ENCODE measurements around the gene RPL36AL.
"Not testable (repeated sequence)": the region's sequence is repeated elsewhere in the genome, so short reads cannot be mapped to it uniquely, and the experiment has no call there.

Gene RPL36AL

DNA sequence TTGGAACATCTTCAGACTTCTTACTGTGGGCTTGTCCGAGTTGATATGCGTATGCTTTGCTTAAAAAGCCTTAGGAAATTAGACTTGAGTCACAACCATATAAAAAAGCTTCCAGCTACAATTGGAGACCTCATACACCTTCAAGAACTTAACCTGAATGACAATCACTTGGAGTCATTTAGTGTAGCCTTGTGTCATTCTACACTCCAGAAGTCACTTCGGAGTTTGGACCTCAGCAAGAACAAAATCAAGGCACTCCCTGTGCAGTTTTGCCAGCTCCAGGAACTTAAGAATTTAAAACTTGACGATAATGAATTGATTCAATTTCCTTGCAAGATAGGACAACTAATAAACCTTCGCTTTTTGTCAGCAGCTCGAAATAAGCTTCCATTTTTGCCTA, 12.8 kb downstream of the RPL36AL start:
- Mint-ChIP-seq H3K9me3 (no peaks in the 10 kb centered on the region), H3K27me3 (no peaks in the 10 kb centered on the region), H3K4me1 (ENCODE audit: low read depth) (peaks cover 6% of the 10 kb centered on the region), H3K36me3 (ENCODE audit: low read depth) (peaks cover 68% of the 10 kb centered on the region), H3K4me3 (no peak overlapping the region), H3K27ac (no peak overlapping the region)
- intact Hi-C loops (cut with micrococcal nuclease): no loop called here

DNA sequence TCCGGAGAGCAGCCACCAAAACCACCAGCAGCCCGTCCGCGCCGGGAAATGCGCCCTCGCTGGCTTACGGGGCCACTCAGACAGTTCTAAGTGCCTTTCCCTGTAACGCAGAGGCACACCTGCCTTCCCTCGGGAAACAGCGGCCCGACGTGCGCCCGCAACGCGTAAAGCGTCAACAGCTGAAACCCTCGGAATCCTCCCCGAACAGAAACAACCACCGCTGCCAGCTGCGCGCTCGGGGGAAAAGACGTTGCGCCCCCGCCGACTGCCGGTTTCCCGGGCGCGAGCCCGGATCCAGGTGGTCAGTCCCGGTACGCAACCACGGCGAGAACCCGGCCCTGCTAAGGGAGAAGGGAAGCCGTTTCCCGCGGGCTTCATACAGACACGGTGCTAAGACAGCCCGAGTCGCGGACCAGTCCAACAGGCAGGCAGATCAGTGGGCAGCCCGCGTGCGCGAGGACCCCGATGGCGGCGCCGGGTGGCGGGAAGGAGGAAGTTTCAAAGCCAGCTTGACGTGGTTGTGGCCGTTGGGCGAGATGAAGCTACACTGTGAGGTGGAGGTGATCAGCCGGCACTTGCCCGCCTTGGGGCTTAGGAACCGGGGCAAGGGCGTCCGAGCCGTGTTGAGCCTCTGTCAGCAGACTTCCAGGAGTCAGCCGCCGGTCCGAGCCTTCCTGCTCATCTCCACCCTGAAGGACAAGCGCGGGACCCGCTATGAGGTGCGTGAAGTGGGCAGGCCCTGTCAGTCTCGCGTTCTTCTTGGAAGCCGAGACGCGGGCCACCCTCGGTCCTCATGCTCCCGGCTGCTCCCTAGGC, 21.7 kb downstream of the RPL36AL start, which contains the start of gene LRR1:
LRR1 (plus strand) TSS at position 456 of the 816 bp plus-strand sequence; CDS start at position 537, 81 bp downstream.
- Mint-ChIP-seq H3K36me3 (ENCODE audit: low read depth) (peaks cover 38% of the 10 kb centered on the region), H3K27ac (peak within 1 kb of the TSS; percentile 98), H3K9me3 (no peaks in the 10 kb centered on the region), H3K4me1 (ENCODE audit: low read depth) (peaks cover 25% of the 10 kb centered on the region), H3K4me3 (peak within 1 kb of the TSS; percentile 88), H3K27me3 (no peaks in the 10 kb centered on the region)
- intact Hi-C loops (cut with micrococcal nuclease): loop anchor here (1.0 kb wide), 2 partner anchors 12 to 22 kb away; partner anchors contain the start of genes MGAT2, RPL36AL and RPS29

DNA sequence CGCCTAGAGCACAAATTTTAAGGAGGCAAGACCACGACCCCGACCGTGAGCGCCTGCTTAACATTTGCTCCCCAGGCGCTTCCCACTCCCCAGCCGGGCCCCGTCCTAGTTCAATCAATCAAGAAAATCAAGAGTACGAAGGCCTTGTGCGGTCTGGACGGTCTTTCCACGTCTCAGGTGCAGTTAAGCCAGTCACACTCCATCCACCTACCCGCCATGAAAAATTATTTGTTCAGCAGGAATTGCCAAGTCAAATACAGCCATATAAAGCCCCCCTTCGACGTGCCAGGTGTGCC, 22.3 kb downstream of the RPL36AL start:
- Mint-ChIP-seq H3K36me3 (ENCODE audit: low read depth) (peaks cover 32% of the 10 kb centered on the region), H3K4me1 (ENCODE audit: low read depth) (peaks cover 25% of the 10 kb centered on the region), H3K27me3 (no peaks in the 10 kb centered on the region), H3K27ac (peak overlapping the region; percentile 98), H3K4me3 (peak overlapping the region; percentile 88), H3K9me3 (no peaks in the 10 kb centered on the region)
- intact Hi-C loops (cut with micrococcal nuclease): loop anchor here (1.0 kb wide), 1 partner anchor 12 kb away; the partner anchor contains the start of gene RPS29

DNA sequence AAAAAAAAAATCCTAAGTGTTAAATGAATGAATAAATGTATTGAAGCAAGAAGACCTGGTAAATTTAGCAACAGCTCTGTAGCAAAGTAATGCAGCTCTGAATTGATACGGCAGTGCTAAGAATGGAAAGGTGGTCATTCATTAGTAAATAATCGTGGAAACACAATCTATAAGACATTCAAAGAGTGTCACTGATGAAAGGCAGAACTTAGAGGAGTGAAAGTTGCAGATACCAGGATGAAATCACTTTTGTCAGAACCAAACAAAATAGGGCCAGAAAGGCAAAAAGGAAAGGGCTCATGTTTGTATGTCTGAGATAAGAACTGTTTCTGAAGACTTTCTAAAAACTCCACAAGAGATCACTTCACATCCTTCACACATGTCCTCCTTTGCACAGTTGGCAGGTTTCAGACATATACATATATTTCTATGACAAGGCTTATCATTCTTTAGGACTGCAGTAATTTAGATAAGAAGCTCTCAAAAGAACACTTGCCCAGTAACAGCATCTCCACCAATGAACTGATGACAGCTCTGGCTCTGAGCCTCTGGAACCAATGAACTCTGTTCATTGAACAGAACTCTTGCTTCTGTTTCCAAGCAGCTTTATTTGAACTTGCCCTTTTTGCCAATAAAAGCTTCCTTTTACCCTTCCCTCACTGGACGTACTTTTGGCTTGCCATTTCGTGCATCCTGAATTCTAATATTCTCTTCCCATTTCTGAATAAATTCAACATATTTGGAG, 25.9 kb downstream of the RPL36AL start:
- Mint-ChIP-seq H3K27me3 (no peaks in the 10 kb centered on the region), H3K27ac (peak overlapping the region; percentile 62), H3K4me3 (peak overlapping the region; percentile 51), H3K9me3 (no peaks in the 10 kb centered on the region), H3K36me3 (ENCODE audit: low read depth) (peaks cover 17% of the 10 kb centered on the region), H3K4me1 (ENCODE audit: low read depth) (peaks cover 18% of the 10 kb centered on the region)
- intact Hi-C loops (cut with micrococcal nuclease): no loop called here

DNA sequence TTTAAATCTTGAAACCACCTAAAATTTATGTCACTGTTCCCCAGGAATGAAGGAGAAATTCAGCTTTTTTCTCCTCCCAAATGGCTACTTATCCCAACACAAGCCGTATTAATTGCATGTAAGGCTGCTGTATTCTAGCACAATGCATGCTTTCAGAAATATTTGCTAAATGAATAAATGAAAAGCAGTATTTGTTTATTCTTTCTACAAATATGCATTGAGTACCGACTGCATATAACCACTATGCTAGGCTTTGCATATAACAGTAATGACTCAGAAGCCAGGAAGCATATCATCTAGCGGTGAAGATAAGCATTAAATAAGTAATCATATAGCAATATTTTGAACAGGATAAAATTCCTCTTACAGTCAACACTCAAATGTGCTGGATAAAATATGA, 27.4 kb downstream of the RPL36AL start:
- H3K36me3 Mint-ChIP-seq (ENCODE audit: low read depth): peaks cover 3% of the 10 kb centered on the region

DNA sequence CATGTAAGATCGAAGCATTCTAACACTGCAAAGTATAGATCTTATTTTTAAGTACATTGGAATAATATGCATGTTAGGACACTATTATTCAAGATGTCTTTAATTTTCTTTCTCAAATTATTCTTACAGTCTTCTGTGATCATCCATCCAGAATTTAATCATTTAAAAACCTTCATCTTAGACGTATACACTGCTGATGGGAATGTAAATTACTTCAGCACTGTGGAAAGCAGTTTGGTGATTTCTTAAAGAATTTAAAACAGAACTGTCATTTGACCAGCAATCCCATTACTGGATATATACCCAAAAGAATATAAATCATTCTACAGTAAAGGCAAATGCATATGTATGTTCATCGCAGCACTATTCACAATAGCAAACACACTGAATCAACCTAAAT, 31.0 kb downstream of the RPL36AL start:
- intact Hi-C loops (cut with micrococcal nuclease): loop anchor here (5.0 to 10.0 kb wide), 2 partner anchors 178 to 1655 kb away; partner anchors contain the start of genes KLHDC2 and TMX1

More for the DNA sequence above, 27.4 kb downstream of the RPL36AL start:
- no peak overlapping the region for H3K27ac Mint-ChIP-seq
- intact Hi-C loops (cut with micrococcal nuclease): no loop called here
- no peaks in the 10 kb centered on the region for H3K9me3 Mint-ChIP-seq
- H3K4me3 Mint-ChIP-seq: no peak overlapping the region
- peaks cover 18% of the 10 kb centered on the region for H3K4me1 Mint-ChIP-seq (ENCODE audit: low read depth)
- H3K27me3 Mint-ChIP-seq: no peaks in the 10 kb centered on the region

DNA sequence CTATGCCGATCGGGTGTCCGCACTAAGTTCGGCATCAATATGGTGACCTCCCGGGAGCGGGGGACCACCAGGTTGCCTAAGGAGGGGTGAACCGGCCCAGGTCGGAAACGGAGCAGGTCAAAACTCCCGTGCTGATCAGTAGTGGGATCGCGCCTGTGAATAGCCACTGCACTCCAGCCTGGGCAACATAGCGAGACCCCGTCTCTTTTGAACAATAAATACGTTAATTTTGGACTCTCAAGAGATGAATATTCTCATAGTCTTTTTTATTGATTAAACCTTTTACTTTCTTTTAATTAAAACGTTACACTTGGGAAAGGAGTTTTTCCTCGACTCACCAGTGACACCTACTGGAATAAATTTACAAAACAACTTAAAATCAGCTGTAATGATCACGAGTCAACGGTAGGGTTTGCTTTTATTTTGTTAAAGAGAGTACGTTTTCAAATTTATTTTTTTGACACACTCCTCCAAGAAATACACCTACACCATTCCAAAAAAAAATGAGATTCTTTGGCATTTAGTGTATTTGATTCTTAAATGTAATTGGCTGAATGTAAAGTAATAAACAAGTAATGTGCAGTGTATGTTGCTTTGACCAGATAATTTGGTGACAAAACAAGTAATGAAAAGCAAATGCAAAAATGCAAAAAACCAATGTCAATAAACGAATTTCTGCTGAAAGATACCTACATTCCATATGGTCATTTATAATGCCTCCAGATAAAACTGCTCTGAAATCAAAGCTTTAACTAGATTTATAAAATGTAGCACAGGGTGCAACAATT, 33.6 kb downstream of the RPL36AL start:
- peak overlapping the region; percentile 93 for H3K4me3 Mint-ChIP-seq
- intact Hi-C loops (cut with micrococcal nuclease): loop anchor here (1.0 to 10.0 kb wide), 3 partner anchors 11 to 1658 kb away; partner anchors contain the start of genes KLHDC2, LRR1 and TMX1
- no peaks in the 10 kb centered on the region for H3K27me3 Mint-ChIP-seq
- peaks cover 45% of the 10 kb centered on the region for H3K36me3 Mint-ChIP-seq (ENCODE audit: low read depth)
- no peaks in the 10 kb centered on the region for H3K9me3 Mint-ChIP-seq
- H3K4me1 Mint-ChIP-seq (ENCODE audit: low read depth): peaks cover 27% of the 10 kb centered on the region
- peak overlapping the region; percentile 98 for H3K27ac Mint-ChIP-seq

More for the DNA sequence above, 31.0 kb downstream of the RPL36AL start:
- no peak overlapping the region for H3K27ac Mint-ChIP-seq
- peaks cover 20% of the 10 kb centered on the region for H3K36me3 Mint-ChIP-seq (ENCODE audit: low read depth)
- peaks cover 11% of the 10 kb centered on the region for H3K4me1 Mint-ChIP-seq (ENCODE audit: low read depth)
- H3K4me3 Mint-ChIP-seq: no peak overlapping the region
- no peaks in the 10 kb centered on the region for H3K9me3 Mint-ChIP-seq
- no peaks in the 10 kb centered on the region for H3K27me3 Mint-ChIP-seq

DNA sequence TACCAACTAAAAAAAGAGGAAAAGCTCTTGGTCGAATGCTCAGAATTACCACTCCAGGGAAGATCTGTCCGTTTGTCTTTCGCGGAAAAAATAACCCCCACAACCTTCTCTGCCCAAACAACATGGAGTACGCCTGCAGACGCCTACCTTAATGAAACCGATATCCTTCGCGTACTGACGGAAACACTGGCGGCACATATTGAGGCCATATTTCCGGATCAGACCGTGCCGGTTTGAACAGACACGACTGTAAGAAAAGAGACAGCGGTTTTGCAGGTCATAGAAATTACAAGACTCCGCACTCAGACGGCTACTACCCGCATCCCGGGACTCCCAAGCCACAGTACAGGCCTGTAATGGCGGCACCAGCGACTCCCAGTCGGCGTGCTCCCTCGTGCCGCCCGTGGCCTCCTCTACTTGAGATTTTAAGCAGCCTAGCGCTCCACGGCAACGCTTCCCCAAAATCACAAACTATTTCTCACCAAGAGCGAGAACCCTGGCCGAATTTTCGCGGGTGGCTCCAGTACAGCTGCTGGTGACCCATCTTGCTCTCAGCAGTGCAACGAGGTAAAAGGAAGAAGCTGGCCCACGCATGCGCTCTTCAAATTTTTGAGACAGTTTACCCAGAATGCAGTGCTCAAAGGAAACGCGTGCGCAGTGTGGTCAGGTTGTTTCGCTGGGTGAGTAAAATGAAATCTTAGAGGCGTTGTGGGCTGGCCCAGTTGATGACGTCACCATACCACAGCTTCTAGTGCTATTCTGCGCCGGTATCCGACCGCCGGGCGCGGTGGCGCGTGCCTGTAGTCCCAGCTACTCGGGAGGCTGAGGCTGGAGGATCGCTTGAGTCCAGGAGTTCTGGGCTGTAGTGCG, 34.4 kb downstream of the RPL36AL start, which contains the start of gene RPS29:
RPS29 (minus strand) TSS at position 578 of the 870 bp plus-strand sequence; CDS start at position 544, 34 bp downstream.
- Mint-ChIP-seq H3K9me3 (no peaks in the 10 kb centered on the region), H3K4me3 (peak within 1 kb of the TSS; percentile 93), H3K27me3 (no peaks in the 10 kb centered on the region), H3K36me3 (ENCODE audit: low read depth) (peaks cover 53% of the 10 kb centered on the region), H3K4me1 (ENCODE audit: low read depth) (peaks cover 34% of the 10 kb centered on the region), H3K27ac (peak within 1 kb of the TSS; percentile 98)
- intact Hi-C loops (cut with micrococcal nuclease): loop anchor here (1.0 to 10.0 kb wide), 3 partner anchors 12 to 1659 kb away; partner anchors contain the start of genes KLHDC2, LRR1 and TMX1

DNA sequence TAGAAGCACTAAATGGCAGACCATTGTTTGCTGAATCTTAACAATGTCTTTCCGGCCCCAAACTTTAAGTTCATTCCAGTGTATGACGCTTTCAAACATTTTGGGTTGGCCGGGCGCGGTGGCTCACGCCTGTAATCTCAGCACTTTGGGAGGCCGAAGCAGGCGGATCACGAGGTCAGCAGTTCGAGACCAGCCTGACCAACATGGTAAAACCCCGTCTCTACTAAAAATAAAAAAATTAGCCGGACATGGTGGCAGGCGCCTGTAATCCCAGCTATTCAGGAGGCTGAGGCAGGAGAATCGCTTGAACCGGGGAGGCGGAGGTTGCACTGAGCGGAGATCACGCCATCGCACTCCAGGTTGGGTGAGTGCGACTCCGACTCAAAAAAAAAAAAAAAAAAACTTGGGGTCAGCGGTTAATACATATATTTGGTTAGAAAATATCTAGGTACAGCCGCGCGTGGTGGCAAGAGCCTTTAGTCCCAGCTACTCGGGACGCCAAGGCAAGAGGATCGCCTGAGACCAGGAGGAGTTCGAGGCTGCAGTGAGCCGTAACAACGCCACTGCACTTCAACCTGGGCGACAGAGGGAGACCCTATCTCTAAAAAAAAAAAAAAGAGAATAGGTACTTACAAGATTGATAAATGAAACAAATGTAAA, 35.3 kb downstream of the RPL36AL start:
- Mint-ChIP-seq H3K36me3 (ENCODE audit: low read depth) (peaks cover 56% of the 10 kb centered on the region), H3K27ac (peak overlapping the region; percentile 98), H3K4me1 (ENCODE audit: low read depth) (peaks cover 39% of the 10 kb centered on the region), H3K4me3 (peak overlapping the region; percentile 93)
- intact Hi-C loops (cut with micrococcal nuclease): loop anchor here (5.0 to 10.0 kb wide), 2 partner anchors 182 to 1660 kb away; partner anchors contain the start of genes KLHDC2 and TMX1
- not testable (repeated sequence) for H3K27me3 Mint-ChIP-seq, H3K9me3 Mint-ChIP-seq

DNA sequence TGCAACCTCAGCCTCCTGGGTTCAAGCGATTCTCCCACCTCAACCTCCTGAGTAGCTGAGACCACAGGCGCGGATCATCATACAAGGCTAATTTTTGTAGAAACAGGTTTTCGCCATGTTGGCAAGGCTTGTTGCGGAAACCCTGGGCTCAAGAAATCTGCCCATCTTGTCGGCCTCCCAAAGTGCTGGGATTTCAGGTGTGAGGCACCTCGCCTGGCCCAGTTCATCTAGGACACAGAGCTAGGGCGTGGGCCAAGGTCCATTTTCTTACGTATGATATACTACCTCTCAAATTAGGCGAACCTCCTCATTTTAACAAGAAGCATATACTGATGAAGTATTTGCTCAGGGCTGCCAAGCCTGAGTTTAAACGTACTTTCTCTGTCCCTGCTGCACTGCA, 36.4 kb downstream of the RPL36AL start:
- Mint-ChIP-seq H3K4me1 (ENCODE audit: low read depth) (peaks cover 43% of the 10 kb centered on the region), H3K36me3 (ENCODE audit: low read depth) (peaks cover 59% of the 10 kb centered on the region)
- intact Hi-C loops (cut with micrococcal nuclease): loop anchor here (10.0 kb wide), 1 partner anchor 1661 kb away; the partner anchor contains the start of gene TMX1

DNA sequence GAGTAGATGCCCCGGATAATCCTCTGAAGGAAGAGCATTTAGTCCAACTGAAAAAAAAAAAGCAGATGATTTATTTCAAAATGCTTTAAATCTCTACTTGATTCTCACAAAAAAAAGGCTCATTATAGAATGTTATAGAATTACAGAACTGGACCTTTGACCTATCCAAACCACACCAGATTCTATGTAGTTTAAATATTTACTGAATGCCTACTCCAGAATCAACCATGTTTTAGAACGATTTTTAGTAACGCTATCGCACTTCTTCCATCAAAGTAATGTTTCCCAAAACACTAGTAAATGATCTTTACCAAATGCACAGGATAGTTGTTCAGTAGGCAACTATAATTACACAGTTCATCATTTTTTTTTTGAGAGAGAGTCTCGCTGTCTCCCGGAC, 36.8 kb downstream of the RPL36AL start:
- Mint-ChIP-seq H3K36me3 (ENCODE audit: low read depth) (peaks cover 59% of the 10 kb centered on the region), H3K9me3 (no peaks in the 10 kb centered on the region), H3K27me3 (no peaks in the 10 kb centered on the region), H3K4me3 (no peak overlapping the region), H3K4me1 (ENCODE audit: low read depth) (peaks cover 43% of the 10 kb centered on the region), H3K27ac (no peak overlapping the region)
- intact Hi-C loops (cut with micrococcal nuclease): loop anchor here (10.0 kb wide), 1 partner anchor 1661 kb away; the partner anchor contains the start of gene TMX1

More for the DNA sequence above, 36.4 kb downstream of the RPL36AL start:
- Mint-ChIP-seq H3K27me3 (no peaks in the 10 kb centered on the region), H3K4me3 (peak overlapping the region; percentile 93), H3K9me3 (no peaks in the 10 kb centered on the region), H3K27ac (peak overlapping the region; percentile 98)
